HCT116 (cell line): ENCODE data around the gene OR51V1. TPM values are rescaled to one million over a fixed set of nuclear protein-coding genes. Genes with fewer than 3 reads are reported as not detected.
A peak's percentile ranks its signal among the peaks of the same experiment; 100 is the strongest.

Experiments
- ATAC-seq: fragments of 200-7000 bp; cut with Tn5 transposase; 2 replicates; pipeline ENCODE4 v1.9.1; 2020; ENCODE audit warnings: mild to moderate bottlenecking, moderate library complexity
- BruUV-seq: library from RNA; stranded (reverse); fragments of 400-500 nt; replicated peaks from 2 replicates; lab custom pipeline; 2021; lab: Mats Ljungman, UMichigan
- CTCF ChIA-PET: fragments of 300-600 bp; sonication (Branson Sonifier 250); formaldehyde crosslinking; loops from one replicate; lab custom pipeline; 2021; ENCODE audit warnings: antibody characterized with exemption; lab: Charles Lee
- POLR2A ChIA-PET: fragments of 300-600, 350-600 bp; sonication (Branson Sonifier 250); formaldehyde crosslinking; loops from one replicate; lab custom pipeline; 2021; ENCODE audit warnings: antibody characterized with exemption; lab: Charles Lee
- RAD21 ChIA-PET, 2 experiments: fragments of 300-600 bp; sonication (Branson Sonifier 250); formaldehyde crosslinking; loops; one replicate each; lab custom pipeline; 2023; ENCODE audit warnings: low total read pairs in 2 of 2; ENCODE audit not compliant: uncharacterized antibody in 2 of 2, unreplicated experiment in 2 of 2, low non-redundant PET in 1 of 2; lab: Charles Lee
- DNase-seq: peaks from one replicate; pipeline ENCODE4 v3.0.0-alpha.2; 2010; ENCODE audit warnings: low read depth, low spot score
- H2AFZ ChIP-seq: fragments of 200-600 bp; shearing (Covaris generic), sonication (generic); 2 replicates; pipeline ENCODE4 v1.6.1; 2017; ENCODE audit warnings: low read depth, mixed run types, mixed read lengths, antibody characterized with exemption, low read length; ENCODE audit not compliant: poor library complexity, severe bottlenecking
- H3K27ac ChIP-seq: 2 replicates; pipeline ENCODE4 v1.5.1; 2012; ENCODE audit warnings: low read depth, low read length
- H3K27me3 ChIP-seq: fragments of 200-600 bp; sonication (generic); 2 replicates; pipeline ENCODE4 v1.6.1; 2016; ENCODE audit warnings: mixed run types, low read length, mixed read lengths; ENCODE audit not compliant: insufficient read depth
- H3K36me3 ChIP-seq, 2 experiments: fragments of 200-500 bp in 1 of 2; fragments of 200-600 bp in 1 of 2; sonication (Bioruptor generic) in 1 of 2; sonication (generic) in 1 of 2; 2 replicates each; pipeline versions ENCODE4 v1.5.1 to v1.6.1; 2014 to 2016; ENCODE audit warnings: low read length in 2 of 2, inconsistent platforms in 1 of 2, mixed read lengths in 1 of 2, mixed run types in 1 of 2; ENCODE audit not compliant: insufficient read depth in 2 of 2, control insufficient read depth in 1 of 2
- H3K4me1 ChIP-seq, 2 experiments: fragments of 200-600 bp in 1 of 2; sonication (generic) in 1 of 2; 2 replicates each; pipeline versions ENCODE4 v1.5.1 to v1.6.1; 2012 to 2017; ENCODE audit warnings: low read length in 2 of 2, inconsistent platforms in 1 of 2, mild to moderate bottlenecking in 1 of 2, mixed read lengths in 1 of 2, mixed run types in 1 of 2, moderate library complexity in 1 of 2; ENCODE audit not compliant: insufficient read depth in 2 of 2, control insufficient read depth in 1 of 2
- H3K4me2 ChIP-seq: fragments of 200-600 bp; sonication (generic); 2 replicates; pipeline ENCODE4 v1.6.1; 2017; ENCODE audit warnings: mixed run types, low read length, mixed read lengths
- H3K4me3 ChIP-seq, 2 experiments: fragments of 200-600 bp in 1 of 2; sonication (generic) in 1 of 2; replicated peaks in 1 of 2; 2 replicates each; pipeline ENCODE4 v1.5.1; 2011 to 2016; ENCODE audit warnings: low read length in 2 of 2, control low read depth in 1 of 2, low read depth in 1 of 2, mild to moderate bottlenecking in 1 of 2, mixed read lengths in 1 of 2, mixed run types in 1 of 2
- H3K79me2 ChIP-seq: fragments of 200-600 bp; sonication (generic); 2 replicates; pipeline ENCODE4 v1.6.1; 2017; ENCODE audit warnings: mild to moderate bottlenecking, mixed run types, low read length, moderate library complexity, mixed read lengths; ENCODE audit not compliant: insufficient read depth
- H3K9ac ChIP-seq: fragments of 200-600 bp; sonication (generic); 2 replicates; pipeline ENCODE4 v1.6.1; 2016; ENCODE audit warnings: low read length, mixed read lengths
- H3K9me2 ChIP-seq: fragments of 200-600 bp; sonication (generic), shearing (Covaris generic); 2 replicates; pipeline ENCODE4 v1.6.1; 2017; ENCODE audit warnings: mixed run types, mild to moderate bottlenecking, moderate library complexity; ENCODE audit not compliant: insufficient read depth
- H3K9me3 ChIP-seq, 2 experiments: fragments of 200-500 bp in 1 of 2; fragments of 200-600 bp in 1 of 2; sonication (Bioruptor generic) in 1 of 2; sonication (generic) in 1 of 2; 2 replicates each; pipeline ENCODE4 v1.6.1; 2014 to 2017; ENCODE audit warnings: low read length in 2 of 2, mixed read lengths in 2 of 2, inconsistent platforms in 1 of 2, low read depth in 1 of 2, mild to moderate bottlenecking in 1 of 2, mixed run types in 1 of 2, moderate library complexity in 1 of 2; ENCODE audit not compliant: control insufficient read depth in 1 of 2, insufficient read depth in 1 of 2
- H4K20me1 ChIP-seq: fragments of 200-600 bp; sonication (generic), shearing (Covaris generic); 2 replicates; pipeline ENCODE4 v1.6.1; 2017; ENCODE audit warnings: mixed run types, mild to moderate bottlenecking, moderate library complexity; ENCODE audit not compliant: insufficient read depth
- ATF3 ChIP-seq: IDR thresholded peaks from 2 replicates; pipeline ENCODE4 v1.6.1; 2012
- CBX3 ChIP-seq: IDR thresholded peaks from 2 replicates; pipeline ENCODE4 v1.6.1; 2012; ENCODE audit warnings: low read depth
- CEBPB ChIP-seq: IDR thresholded peaks from 2 replicates; pipeline ENCODE4 v1.6.1; 2012; ENCODE audit warnings: low read depth
- EGR1 ChIP-seq: IDR thresholded peaks from 2 replicates; pipeline ENCODE4 v1.6.1; 2012; ENCODE audit warnings: low read depth
- EZH2phosphoT487 ChIP-seq: fragments of 200-600 bp; IDR thresholded peaks from 2 replicates; pipeline ENCODE4 v1.6.1; 2018; ENCODE audit warnings: antibody characterized with exemption, borderline replicate concordance
- FOSL1 ChIP-seq: IDR thresholded peaks from 2 replicates; pipeline ENCODE4 v1.6.1; 2012; ENCODE audit warnings: low read depth
- JUND ChIP-seq: IDR thresholded peaks from 2 replicates; pipeline ENCODE4 v1.6.1; 2012
- POLR2A ChIP-seq: IDR thresholded peaks from 2 replicates; pipeline ENCODE4 v1.7.0; 2011; ENCODE audit warnings: borderline replicate concordance; ENCODE audit not compliant: insufficient read depth, insufficient read length; ENCODE audit errors: extremely low read depth
- RAD21 ChIP-seq: IDR thresholded peaks from 2 replicates; pipeline ENCODE4 v1.6.1; 2012; ENCODE audit warnings: low read depth, mild to moderate bottlenecking
- REST ChIP-seq: IDR thresholded peaks from 2 replicates; pipeline ENCODE4 v1.6.1; 2012; ENCODE audit warnings: low read depth
- SIN3A ChIP-seq: IDR thresholded peaks from 2 replicates; pipeline ENCODE4 v1.6.1; 2012; ENCODE audit warnings: low read depth
- SRF ChIP-seq: IDR thresholded peaks from 2 replicates; pipeline ENCODE4 v1.6.1; 2012; ENCODE audit warnings: low read depth
- TCF7L2 ChIP-seq: IDR thresholded peaks from 2 replicates; pipeline ENCODE4 v1.7.0; 2011; ENCODE audit warnings: borderline replicate concordance, inconsistent platforms; ENCODE audit not compliant: insufficient read depth, insufficient read length; ENCODE audit errors: extremely low read depth
- YY1 ChIP-seq: IDR thresholded peaks from 2 replicates; pipeline ENCODE4 v1.6.1; 2011; ENCODE audit warnings: low read length, low read depth, moderate library complexity, mild to moderate bottlenecking; ENCODE audit not compliant: insufficient replicate concordance; ENCODE audit errors: extremely low read depth
- ZFX ChIP-seq: fragments of 450-650 bp; IDR thresholded peaks from 2 replicates; pipeline ENCODE4 v1.6.1; 2017
- intact Hi-C: fragments of 100-400 bp; cut with micrococcal nuclease; formaldehyde crosslinking; loops from 2 replicates; pipeline ENCODE4 v1.10.0; 2022
- total RNA-seq: library from RNA; stranded (reverse); gene quantifications from one replicate; pipeline ENCODE4 v1.2.1, GENCODE V29; 2021; ENCODE audit not compliant: unreplicated experiment

The OR51V1 gene
- total RNA-seq, 1 experiment from 2014 or later: not detected

GRCh38 chr11:5196731-5197130 lies 3.8 kb downstream of the OR51V1 start:
- no peak overlapping the region for H3K27ac ChIP-seq
- H3K27me3 ChIP-seq: peaks cover 35% of the 10 kb centered on the region
- no peak overlapping the region for H3K4me3 ChIP-seq
- no peaks in the 10 kb centered on the region for H3K79me2 ChIP-seq
- H3K9me3 ChIP-seq: no peaks in the 10 kb centered on the region
- ATAC-seq (no peak), DNase-seq (no peak)
- H4K20me1 ChIP-seq: no peaks in the 10 kb centered on the region
- no peaks in the 10 kb centered on the region for H3K4me1 ChIP-seq
- POLR2A ChIA-PET: no interaction called here
- TF ChIP-seq SRF (no peak), POLR2A (no peak), ATF3 (no peak), SIN3A (no peak), TCF7L2 (no peak), FOSL1 (no peak)
- H3K36me3 ChIP-seq: no peaks in the 10 kb centered on the region
- intact Hi-C loops: no loop called here
- no peak overlapping the region for H2AFZ ChIP-seq
- RAD21 ChIA-PET: no interaction called here
- CTCF ChIA-PET: interaction anchor here (0.7 to 1.1 kb wide), 2 partner anchors 72 to 84 kb away, joined by 3 read pairs; no protein-coding TSS in a partner anchor
- no peak overlapping the region for H3K4me2 ChIP-seq
- no TSS peak for BruUV-seq
- no peak overlapping the region for H3K9ac ChIP-seq
- no peaks in the 10 kb centered on the region for H3K9me2 ChIP-seq

DNA sequence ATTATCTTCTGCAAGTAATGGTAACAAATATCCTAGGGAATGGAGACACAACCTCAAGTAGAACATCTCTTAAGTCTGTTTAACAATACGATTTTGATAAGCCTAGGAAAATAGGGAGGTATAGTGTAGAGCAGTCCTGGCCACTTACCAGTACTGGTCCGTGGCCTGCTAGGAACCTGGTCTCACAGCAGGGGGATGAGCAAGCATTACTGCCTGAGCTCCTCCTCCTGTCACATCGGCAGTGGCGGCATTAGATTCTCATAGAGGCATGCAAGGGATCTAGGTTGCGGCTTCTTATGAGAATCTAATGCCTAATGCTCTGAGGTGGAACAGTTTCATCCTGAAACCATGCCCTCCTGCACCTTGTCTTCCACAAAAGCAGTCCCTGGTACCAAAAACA lies 4.4 kb downstream of the OR51V1 start:
- Histone ChIP-seq H3K79me2 (no peaks in the 10 kb centered on the region), H3K4me2 (peak overlapping the region; percentile 1; the same call in 1 of the 2 replicates), H3K4me1 (no peaks in the 10 kb centered on the region), H3K27me3 (peaks cover 28% of the 10 kb centered on the region), H3K36me3 (no peaks in the 10 kb centered on the region), H3K9ac (no peak overlapping the region), H3K9me2 (no peaks in the 10 kb centered on the region), H3K4me3 (no peak overlapping the region), H3K27ac (no peak overlapping the region), H2AFZ (no peak overlapping the region), H3K9me3 (no peaks in the 10 kb centered on the region), H4K20me1 (no peaks in the 10 kb centered on the region)
- ChIA-PET CTCF (interaction anchor here (1.1 kb wide), 1 partner anchor 71 kb away, joined by 3 read pairs; no protein-coding TSS in a partner anchor), RAD21 (no interaction called here), POLR2A (no interaction called here)
- intact Hi-C loops: no loop called here
- ATAC-seq (peak; percentile 80), DNase-seq (no peak)
- no TSS peak for BruUV-seq
- TF ChIP-seq RAD21 (no peak), POLR2A (no peak), ATF3 (no peak), JUND (no peak), EGR1 (no peak), REST (no peak), CEBPB (no peak), FOSL1 (no peak), TCF7L2 (no peak), YY1 (no peak), SIN3A (no peak), ZFX (no peak), CBX3 (no peak), EZH2phosphoT487 (no peak)
